ENCODE measurements around the gene AFAP1L2.

AFAP1L2 gene

GRCh38 chr10:114329634-114330365, 74.5 kb downstream of the AFAP1L2 start:
- no peak for DNase-seq
- H3K36me3 ChIP-seq (replicated peaks; ENCODE audit: insufficient read depth, low read length), result no peaks in the 10 kb centered on the region
- H3K27ac ChIP-seq (ENCODE audit: low read length), result no peak overlapping the region
- H3K4me2 ChIP-seq (ENCODE audit: low read depth, low read length), result no peak overlapping the region
- peaks cover 35% of the 10 kb centered on the region for H3K4me1 ChIP-seq (ENCODE audit: low read length)
- no peaks in the 10 kb centered on the region for H3K27me3 ChIP-seq (replicated peaks; ENCODE audit: insufficient read depth, low read length)
- no peak overlapping the region for H3K4me3 ChIP-seq (ENCODE audit: low read length)
- TF ChIP-seq, protein P1, sequence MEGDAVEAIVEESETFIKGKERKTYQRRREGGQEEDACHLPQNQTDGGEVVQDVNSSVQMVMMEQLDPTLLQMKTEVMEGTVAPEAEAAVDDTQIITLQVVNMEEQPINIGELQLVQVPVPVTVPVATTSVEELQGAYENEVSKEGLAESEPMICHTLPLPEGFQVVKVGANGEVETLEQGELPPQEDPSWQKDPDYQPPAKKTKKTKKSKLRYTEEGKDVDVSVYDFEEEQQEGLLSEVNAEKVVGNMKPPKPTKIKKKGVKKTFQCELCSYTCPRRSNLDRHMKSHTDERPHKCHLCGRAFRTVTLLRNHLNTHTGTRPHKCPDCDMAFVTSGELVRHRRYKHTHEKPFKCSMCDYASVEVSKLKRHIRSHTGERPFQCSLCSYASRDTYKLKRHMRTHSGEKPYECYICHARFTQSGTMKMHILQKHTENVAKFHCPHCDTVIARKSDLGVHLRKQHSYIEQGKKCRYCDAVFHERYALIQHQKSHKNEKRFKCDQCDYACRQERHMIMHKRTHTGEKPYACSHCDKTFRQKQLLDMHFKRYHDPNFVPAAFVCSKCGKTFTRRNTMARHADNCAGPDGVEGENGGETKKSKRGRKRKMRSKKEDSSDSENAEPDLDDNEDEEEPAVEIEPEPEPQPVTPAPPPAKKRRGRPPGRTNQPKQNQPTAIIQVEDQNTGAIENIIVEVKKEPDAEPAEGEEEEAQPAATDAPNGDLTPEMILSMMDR (IDR thresholded peaks at IDR 0.05; ENCODE audit: low read length), result no peak
- TF ChIP-seq EZH2phosphoT487 (IDR thresholded peaks at IDR 0.05; ENCODE audit: low read length) (no peak), EZH2 (optimal IDR thresholded peaks at IDR 0.05; ENCODE audit: low read depth, low read length) (no peak)
- H3K9ac ChIP-seq (ENCODE audit: low read length), result no peak overlapping the region
- no peaks in the 10 kb centered on the region for H3K9me3 ChIP-seq (replicated peaks; ENCODE audit: insufficient read depth, low read length)
- H2AFZ ChIP-seq (ENCODE audit: low read length), result no peak overlapping the region
- no peaks in the 10 kb centered on the region for H4K20me1 ChIP-seq (ENCODE audit: insufficient read depth, low read length)
- no peaks in the 10 kb centered on the region for H3K9me2 ChIP-seq (replicated peaks; ENCODE audit: insufficient read depth, low read length)
- no peaks in the 10 kb centered on the region for H3F3A ChIP-seq (ENCODE audit: insufficient read depth, low read length)
- no peaks in the 10 kb centered on the region for H3K79me2 ChIP-seq (ENCODE audit: low read length)

DNA sequence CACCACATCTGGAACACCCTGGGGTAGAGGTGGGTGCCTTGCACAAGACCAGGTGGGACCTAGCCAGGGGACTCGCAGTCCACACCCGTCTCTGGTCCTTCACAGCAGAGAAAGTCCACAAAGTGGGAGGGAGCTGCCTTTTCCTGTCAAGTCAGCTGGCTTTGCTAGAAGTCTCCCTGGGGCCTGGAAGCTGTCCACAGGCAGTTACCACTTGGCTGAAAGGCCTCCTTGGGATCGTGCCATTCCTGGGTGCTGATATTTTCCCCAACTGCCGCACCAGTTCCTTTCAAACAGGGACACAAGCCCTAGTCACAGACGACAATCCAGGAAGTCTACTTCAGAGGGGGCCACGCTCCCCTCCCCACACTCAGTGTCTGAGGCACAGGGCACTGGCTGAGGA, 75.4 kb downstream of the AFAP1L2 start:
- no peaks in the 10 kb centered on the region for H3K27me3 ChIP-seq (replicated peaks; ENCODE audit: insufficient read depth, low read length)
- TF ChIP-seq EZH2 (optimal IDR thresholded peaks at IDR 0.05; ENCODE audit: low read depth, low read length) (no peak), EZH2phosphoT487 (IDR thresholded peaks at IDR 0.05; ENCODE audit: low read length) (no peak)
- TF ChIP-seq, protein P1 (IDR thresholded peaks at IDR 0.05; ENCODE audit: low read length), result no peak
- peaks cover 25% of the 10 kb centered on the region for H3K4me1 ChIP-seq (ENCODE audit: low read length)
- H3K9me3 ChIP-seq (replicated peaks; ENCODE audit: insufficient read depth, low read length), result no peaks in the 10 kb centered on the region
- H4K20me1 ChIP-seq (ENCODE audit: insufficient read depth, low read length), result no peaks in the 10 kb centered on the region
- no peaks in the 10 kb centered on the region for H3K36me3 ChIP-seq (replicated peaks; ENCODE audit: insufficient read depth, low read length)
- H3F3A ChIP-seq (ENCODE audit: insufficient read depth, low read length), result no peaks in the 10 kb centered on the region
- H3K79me2 ChIP-seq (ENCODE audit: low read length), result no peaks in the 10 kb centered on the region
- no peak overlapping the region for H3K9ac ChIP-seq (ENCODE audit: low read length)
- no peak overlapping the region for H3K4me2 ChIP-seq (ENCODE audit: low read depth, low read length)
- no peaks in the 10 kb centered on the region for H3K9me2 ChIP-seq (replicated peaks; ENCODE audit: insufficient read depth, low read length)
- DNase-seq, result no peak
- H3K27ac ChIP-seq (ENCODE audit: low read length), result no peak overlapping the region
- H2AFZ ChIP-seq (ENCODE audit: low read length), result no peak overlapping the region
- no peak overlapping the region for H3K4me3 ChIP-seq (ENCODE audit: low read length)

- no peak for TF ChIP-seq EZH2phosphoT487 (IDR thresholded peaks at IDR 0.05; ENCODE audit: low read length)
- no peak for TF ChIP-seq EZH2 (optimal IDR thresholded peaks at IDR 0.05; ENCODE audit: low read depth, low read length)
- TF ChIP-seq, protein P1 (IDR thresholded peaks at IDR 0.05; ENCODE audit: low read length), result no peak
- Histone ChIP-seq H3K4me2 (ENCODE audit: low read depth, low read length) (no peak overlapping the region), H3K9ac (ENCODE audit: low read length) (no peak overlapping the region), H3K9me3 (replicated peaks; ENCODE audit: insufficient read depth, low read length) (no peaks in the 10 kb centered on the region), H2AFZ (ENCODE audit: low read length) (no peak overlapping the region), H3K79me2 (ENCODE audit: low read length) (no peaks in the 10 kb centered on the region), H3K4me3 (ENCODE audit: low read length) (no peak overlapping the region), H3K4me1 (ENCODE audit: low read length) (peaks cover 21% of the 10 kb centered on the region), H4K20me1 (ENCODE audit: insufficient read depth, low read length) (no peaks in the 10 kb centered on the region), H3K36me3 (replicated peaks; ENCODE audit: insufficient read depth, low read length) (no peaks in the 10 kb centered on the region), H3K9me2 (replicated peaks; ENCODE audit: insufficient read depth, low read length) (no peaks in the 10 kb centered on the region), H3F3A (ENCODE audit: insufficient read depth, low read length) (no peaks in the 10 kb centered on the region), H3K27ac (ENCODE audit: low read length) (no peak overlapping the region), H3K27me3 (replicated peaks; ENCODE audit: insufficient read depth, low read length) (no peaks in the 10 kb centered on the region)
- no peak for DNase-seq
Measured at GRCh38 chr10:114328441-114328812, 75.9 kb downstream of the AFAP1L2 start.
